Gastroesophageal sphincter (tissue), 4 donors: ENCODE results near the gene UROC1. TPM values are rescaled to one million over a fixed set of nuclear protein-coding genes. Genes with fewer than 3 reads are reported as not detected.

Experiments
- ATAC-seq: fragments of 150-250 bp; one replicate; pipeline ENCODE4 v1.9.1; 2016; ENCODE audit warnings: mild to moderate bottlenecking, moderate library complexity
- H3K27ac ChIP-seq, 4 donors: fragments of 200-600 bp; sonication (generic) in 3 of 4; 1 replicate in 3 of 4; 2 replicates in 1 of 4; pipeline ENCODE4 v1.5.1; 2016 to 2019
- H3K27me3 ChIP-seq: fragments of 200-600 bp; sonication (generic); one replicate; pipeline ENCODE4 v1.5.1; 2019
- H3K36me3 ChIP-seq, 2 donors: fragments of 200-600 bp; sonication (generic); one replicate each; pipeline ENCODE4 v1.5.1; 2019; ENCODE audit warnings: control low read depth in 1 of 2
- H3K4me1 ChIP-seq, 3 donors: fragments of 200-600 bp; sonication (generic); 1 replicate in 2 of 3; 2 replicates in 1 of 3; pipeline ENCODE4 v1.5.1; 2016 to 2019; ENCODE audit warnings: control low read depth in 2 of 3
- H3K4me3 ChIP-seq, 2 donors: fragments of 200-600 bp; sonication (generic); one replicate each; pipeline ENCODE4 v1.5.1; 2019; ENCODE audit warnings: mild to moderate bottlenecking in 1 of 2, moderate library complexity in 1 of 2
- H3K9me3 ChIP-seq, 3 donors: fragments of 200-600 bp; sonication (generic); one replicate each; pipeline ENCODE4 v1.5.1; 2017 to 2019; ENCODE audit warnings: control low read depth in 2 of 3
- EP300 ChIP-seq: sonication (generic); formaldehyde crosslinking; IDR thresholded peaks from one replicate; pipeline ENCODE4 v1.6.1; 2017; ENCODE audit warnings: antibody characterized with exemption, mild to moderate bottlenecking
- POLR2A ChIP-seq, 2 donors: fragments of 450-650 bp; IDR thresholded peaks; one replicate each; pipeline ENCODE4 v1.6.1; 2017; ENCODE audit warnings: antibody characterized with exemption in 2 of 2, mild to moderate bottlenecking in 2 of 2, moderate library complexity in 1 of 2
- POLR2AphosphoS5 ChIP-seq: sonication (generic); formaldehyde crosslinking; IDR thresholded peaks from one replicate; pipeline ENCODE4 v1.6.1; 2017; ENCODE audit warnings: antibody characterized with exemption
- WGBS, 2 donors: methylation state at CpG; one replicate each; pipeline ENCODE4 v1.1.5; 2018; ENCODE audit warnings: low coverage in 1 of 2; 5-methylcytosine and 5-hydroxymethylcytosine counted together
- total RNA-seq, 4 donors: library from RNA; depleted of rRNA; stranded (reverse); fragments of >200 nt; gene quantifications; one replicate each; pipeline ENCODE4 v1.1.0, GENCODE V29; 2016
- TF ChIP-seq, protein P1 (sequence below), 4 experiments: fragments of 200-600 bp in 2 of 4; fragments of 450-650 bp in 2 of 4; sonication (generic) in 1 of 4; IDR thresholded peaks; one replicate each; pipeline ENCODE4 v1.5.1; 2017 to 2019; ENCODE audit warnings: antibody characterized with exemption in 4 of 4, mild to moderate bottlenecking in 2 of 4, moderate library complexity in 2 of 4

Gene UROC1
- total RNA-seq, 4 donors from 2014 or later = not detected

- no peaks in the 10 kb centered on the region for H3K36me3 ChIP-seq
- 60% methylated on average over 1 of the region's 6 CpGs; no CpG with 5 or more reads in 1 of the 2 donors for WGBS, 2 donors
- no peaks in the 10 kb centered on the region for H3K4me1 ChIP-seq
- H3K27ac ChIP-seq = no peak overlapping the region
- no peak for ATAC-seq
- no peaks in the 10 kb centered on the region for H3K9me3 ChIP-seq
- H3K27me3 ChIP-seq = peaks cover 20% of the 10 kb centered on the region
- no peak overlapping the region for H3K4me3 ChIP-seq
- TF ChIP-seq, protein P1, sequence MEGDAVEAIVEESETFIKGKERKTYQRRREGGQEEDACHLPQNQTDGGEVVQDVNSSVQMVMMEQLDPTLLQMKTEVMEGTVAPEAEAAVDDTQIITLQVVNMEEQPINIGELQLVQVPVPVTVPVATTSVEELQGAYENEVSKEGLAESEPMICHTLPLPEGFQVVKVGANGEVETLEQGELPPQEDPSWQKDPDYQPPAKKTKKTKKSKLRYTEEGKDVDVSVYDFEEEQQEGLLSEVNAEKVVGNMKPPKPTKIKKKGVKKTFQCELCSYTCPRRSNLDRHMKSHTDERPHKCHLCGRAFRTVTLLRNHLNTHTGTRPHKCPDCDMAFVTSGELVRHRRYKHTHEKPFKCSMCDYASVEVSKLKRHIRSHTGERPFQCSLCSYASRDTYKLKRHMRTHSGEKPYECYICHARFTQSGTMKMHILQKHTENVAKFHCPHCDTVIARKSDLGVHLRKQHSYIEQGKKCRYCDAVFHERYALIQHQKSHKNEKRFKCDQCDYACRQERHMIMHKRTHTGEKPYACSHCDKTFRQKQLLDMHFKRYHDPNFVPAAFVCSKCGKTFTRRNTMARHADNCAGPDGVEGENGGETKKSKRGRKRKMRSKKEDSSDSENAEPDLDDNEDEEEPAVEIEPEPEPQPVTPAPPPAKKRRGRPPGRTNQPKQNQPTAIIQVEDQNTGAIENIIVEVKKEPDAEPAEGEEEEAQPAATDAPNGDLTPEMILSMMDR (IDR thresholded peaks at IDR 0.05) = no peak
- no peak for TF ChIP-seq EP300
- no peak for TF ChIP-seq POLR2AphosphoS5
- no peak for TF ChIP-seq POLR2A (IDR thresholded peaks at IDR 0.05)
Observed at GRCh38 chr3:126516152-126516935, 1.2 kb downstream of the UROC1 start.

DNA sequence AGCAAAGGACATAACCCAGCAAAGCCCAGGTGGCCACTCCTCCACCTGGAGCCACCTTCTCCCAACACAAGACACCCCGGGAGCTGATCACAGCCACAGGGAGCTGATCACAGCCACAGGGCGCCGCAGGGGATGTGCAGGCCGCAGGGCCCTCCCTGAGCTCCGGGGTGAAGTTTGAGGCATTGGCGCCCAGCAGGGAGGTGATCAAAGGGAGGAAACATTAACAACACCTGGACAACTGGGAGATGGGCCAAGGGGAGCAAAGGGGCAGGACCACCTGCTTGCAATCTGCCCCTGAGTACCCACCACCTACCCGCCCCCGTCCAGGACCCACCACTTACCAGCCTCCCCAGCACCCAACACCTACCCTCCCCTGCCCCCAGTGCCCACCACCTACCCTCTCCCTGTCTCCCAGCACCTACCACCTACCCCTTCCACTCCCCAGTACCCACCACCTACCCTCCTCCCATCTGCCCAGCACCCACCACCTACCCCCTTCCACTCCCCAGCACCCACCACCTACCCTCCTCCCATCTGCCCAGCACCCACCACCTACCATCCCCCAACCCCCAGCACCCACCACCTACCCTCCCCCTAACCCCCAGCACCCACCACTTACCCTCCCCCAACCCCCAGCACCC lies 2.4 kb downstream of the UROC1 start:
- no peaks in the 10 kb centered on the region for H3K36me3 ChIP-seq
- H3K27ac ChIP-seq = no peak overlapping the region
- no peak for ATAC-seq
- H3K4me3 ChIP-seq = no peak overlapping the region
- TF ChIP-seq EP300 (no peak), POLR2A (IDR thresholded peaks at IDR 0.05) (no peak), POLR2AphosphoS5 (no peak)
- TF ChIP-seq, protein P1 (IDR thresholded peaks at IDR 0.05) = no peak
- H3K9me3 ChIP-seq = no peaks in the 10 kb centered on the region
- H3K27me3 ChIP-seq = peaks cover 20% of the 10 kb centered on the region
- H3K4me1 ChIP-seq = no peaks in the 10 kb centered on the region
- WGBS, 2 donors = 100% methylated on average over 1 of the region's 8 CpGs; no CpG with 5 or more reads in 1 of the 2 donors

DNA sequence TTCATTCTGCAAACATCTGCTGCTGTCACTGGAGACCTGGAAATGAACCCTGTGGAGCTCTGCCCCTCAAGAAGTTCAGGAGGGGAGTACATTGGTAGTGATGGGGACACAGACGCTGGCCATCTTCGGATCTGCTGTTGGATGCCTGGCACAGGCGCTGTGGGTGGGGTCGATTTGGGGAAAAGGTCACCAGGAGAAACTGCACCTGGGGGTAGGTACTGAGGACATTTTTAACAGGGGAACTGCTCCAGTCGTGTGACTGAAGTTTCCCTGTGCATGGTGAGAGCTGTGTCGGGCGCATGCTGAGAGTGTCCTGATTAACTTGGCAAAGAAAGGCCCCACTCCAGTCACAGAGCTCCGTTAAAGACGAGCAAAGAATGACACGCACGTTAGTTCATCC lies 3.4 kb downstream of the UROC1 start:
- H3K27me3 ChIP-seq = peaks cover 16% of the 10 kb centered on the region
- 20 to 88% methylated on average over 1 to 6 of the region's 11 CpGs for WGBS, 2 donors
- no peaks in the 10 kb centered on the region for H3K9me3 ChIP-seq
- TF ChIP-seq POLR2A (IDR thresholded peaks at IDR 0.05) (no peak), EP300 (no peak), POLR2AphosphoS5 (no peak)
- TF ChIP-seq, protein P1 (IDR thresholded peaks at IDR 0.05) = no peak
- H3K4me3 ChIP-seq = no peak overlapping the region
- no peaks in the 10 kb centered on the region for H3K36me3 ChIP-seq
- no peak for ATAC-seq
- H3K4me1 ChIP-seq = no peaks in the 10 kb centered on the region
- H3K27ac ChIP-seq = no peak overlapping the region

DNA sequence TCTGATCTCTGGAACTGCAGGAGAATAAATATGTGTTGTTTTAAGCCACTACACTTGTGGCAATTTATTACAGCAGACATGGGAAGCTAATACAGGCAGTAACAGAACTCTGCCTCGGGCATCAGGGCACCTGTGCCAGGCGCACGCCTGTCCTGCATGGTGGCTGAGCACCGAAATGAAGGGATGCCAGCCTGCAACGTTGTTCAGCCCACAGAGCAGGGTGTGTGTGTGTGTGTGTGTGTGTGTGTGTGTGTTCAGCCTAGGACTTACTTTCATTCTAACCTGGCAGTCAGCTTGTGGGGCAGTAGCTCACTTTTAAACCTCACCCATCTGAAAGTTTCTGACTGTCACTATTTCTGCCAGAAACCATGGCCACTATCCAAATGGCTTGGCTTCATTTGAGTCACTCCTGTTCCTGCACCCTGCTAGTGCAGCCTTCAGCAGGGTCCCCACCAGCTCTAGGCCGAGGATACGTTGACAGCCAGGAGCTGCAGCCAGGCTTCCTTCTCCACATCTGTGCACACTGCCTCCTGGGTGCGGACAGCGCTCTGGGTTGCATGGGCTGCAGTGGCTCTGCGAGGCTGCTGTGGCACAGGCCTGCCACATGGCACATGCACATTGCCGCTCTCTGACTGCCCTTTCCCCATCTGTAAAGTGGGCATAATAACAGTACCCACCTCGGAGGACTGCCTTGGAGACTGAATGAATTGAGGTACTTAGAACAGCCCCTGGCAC lies 4.5 kb downstream of the UROC1 start:
- no peak for ATAC-seq
- Histone ChIP-seq H3K4me1 (no peaks in the 10 kb centered on the region), H3K27me3 (peaks cover 11% of the 10 kb centered on the region), H3K27ac (no peak overlapping the region), H3K4me3 (no peak overlapping the region), H3K36me3 (no peaks in the 10 kb centered on the region), H3K9me3 (no peaks in the 10 kb centered on the region)
- 20 to 87% methylated on average over 1 to 3 of the region's 12 CpGs for WGBS, 2 donors
- no peak for TF ChIP-seq EP300
- no peak for TF ChIP-seq POLR2A (IDR thresholded peaks at IDR 0.05)
- no peak for TF ChIP-seq POLR2AphosphoS5
- TF ChIP-seq, protein P1 (IDR thresholded peaks at IDR 0.05) = no peak
